ENCODE data around the gene AQP4. TPM values are rescaled to one million over a fixed set of nuclear protein-coding genes. Genes with fewer than 3 reads are reported as not detected.

Gene AQP4
- total and polyA plus RNA-seq, 2 of the 13 experiments (the other 11 are each of a cell fraction or from before 2014, with no cell fraction given): 0.20 to 0.62 TPM

DNA sequence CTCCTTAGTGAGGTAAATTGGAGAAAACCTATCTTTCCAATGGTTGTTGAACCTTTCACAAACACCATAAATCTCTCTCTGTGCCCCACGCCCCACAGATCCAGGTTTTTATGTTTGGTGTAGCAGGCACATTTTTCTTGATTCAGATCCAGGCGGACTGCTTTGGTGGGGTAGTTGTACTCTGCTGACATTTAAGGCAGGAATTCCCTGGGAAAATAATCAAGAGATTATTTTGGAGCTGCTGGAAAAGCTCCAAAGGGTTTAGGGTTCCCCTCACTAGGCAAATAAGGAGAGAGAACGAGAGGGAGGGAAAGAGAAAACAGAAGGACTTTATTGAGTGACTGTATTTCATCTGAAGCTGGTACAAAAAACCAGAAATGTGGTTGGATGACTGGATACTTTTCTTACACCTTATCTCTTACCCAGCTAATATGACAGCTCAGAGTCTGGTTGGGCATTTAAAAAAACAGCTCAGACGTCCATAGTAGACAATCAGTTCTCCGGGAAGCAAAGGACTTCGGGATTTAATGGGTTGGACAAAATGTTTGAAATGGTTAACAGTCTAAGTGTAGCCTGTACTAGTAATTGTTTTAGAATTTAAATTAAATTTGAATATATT is 3.6 kb upstream of the AQP4 start:
- in situ Hi-C loops (cut with HindIII; ENCODE audit: extremely low pct_ligation_motif_present, low pct_unique_long_range_greater_than_20kb): no loop called here
- WGBS (ENCODE audit: low lambda C conversion rate): 2% methylated on average over 6 of the region's 6 CpGs
- DNase-seq (ENCODE audit: low spot score) (no peak), FAIRE-seq (no peak), ATAC-seq (no peak)
- Histone ChIP-seq H3K4me3 (replicated peaks in 1 of 3; ENCODE audit: insufficient read depth in 1 of 3, low read depth in 2 of 3, low read length in 3 of 3) (no peak overlapping the region), H3K4me1 (ENCODE audit: insufficient read depth, low read length) (no peaks in the 10 kb centered on the region), H4K20me1 (ENCODE audit: insufficient read depth, low read length) (no peaks in the 10 kb centered on the region), H3K27ac (ENCODE audit: extremely low read length, insufficient read depth, low read length) (no peak overlapping the region), H3K79me2 (ENCODE audit: insufficient read depth, low read length) (no peaks in the 10 kb centered on the region), H3K36me3 (replicated peaks in 1 of 2; ENCODE audit: control insufficient read depth in 1 of 2, insufficient read depth in 2 of 2, low read length in 2 of 2) (no peaks in the 10 kb centered on the region), H3K4me2 (ENCODE audit: low read depth, low read length) (no peak overlapping the region), H3K27me3 (ENCODE audit: control insufficient read depth in 1 of 2, insufficient read depth in 2 of 2, low read length in 2 of 2) (peaks cover 0 to 31% of the 10 kb centered on the region in 2 experiments; a peak in 2 of 5 replicates), H2AFZ (ENCODE audit: low read length) (no peak overlapping the region), H3K9ac (ENCODE audit: insufficient read depth, low read depth, low read length) (no peak overlapping the region), H3K9me3 (ENCODE audit: low read length) (no peaks in the 10 kb centered on the region)
- no TSS peak for BruUV-seq (replicated peaks)
- POLR2A ChIA-PET: no interaction called here
- intact Hi-C loops (cut with micrococcal nuclease; ENCODE audit: unreplicated experiment): no loop called here
- CTCF ChIA-PET (ENCODE audit: low intra/inter-chr PET ratio, low total read pairs): no interaction called here
- TF ChIP-seq ZNF552 (CRISPR knock-in tag; IDR thresholded peaks at IDR 0.05; ENCODE audit: borderline replicate concordance) (no peak), POLR2AphosphoS2 (IDR thresholded peaks at IDR 0.05; ENCODE audit: low read depth, low read length) (no peak), ZNF317 (CRISPR knock-in tag; IDR thresholded peaks at IDR 0.05) (no peak), ZC3H4 (CRISPR knock-in tag; IDR thresholded peaks at IDR 0.05; ENCODE audit: borderline replicate concordance) (no peak), FOXP4 (CRISPR knock-in tag; IDR thresholded peaks at IDR 0.05) (no peak), HDAC6 (IDR thresholded peaks at IDR 0.05; ENCODE audit: low read depth, low read length) (no peak), ARID2 (CRISPR knock-in tag; IDR thresholded peaks at IDR 0.05; ENCODE audit: borderline replicate concordance) (no peak), CENPT (CRISPR knock-in tag; IDR thresholded peaks at IDR 0.05; ENCODE audit: low read depth) (no peak), WIZ (CRISPR knock-in tag; IDR thresholded peaks at IDR 0.05) (no peak), MED1 (CRISPR knock-in tag; IDR thresholded peaks at IDR 0.05) (no peak), SOX6 (IDR thresholded peaks at IDR 0.05) (no peak), SOX6 (CRISPR knock-in tag; IDR thresholded peaks at IDR 0.05) (no peak), MYNN (CRISPR knock-in tag; IDR thresholded peaks at IDR 0.05; ENCODE audit: low read depth) (no peak), ZNF570 (CRISPR knock-in tag; IDR thresholded peaks at IDR 0.05; ENCODE audit: borderline replicate concordance) (no peak)
- TF ChIP-seq, protein P1, sequence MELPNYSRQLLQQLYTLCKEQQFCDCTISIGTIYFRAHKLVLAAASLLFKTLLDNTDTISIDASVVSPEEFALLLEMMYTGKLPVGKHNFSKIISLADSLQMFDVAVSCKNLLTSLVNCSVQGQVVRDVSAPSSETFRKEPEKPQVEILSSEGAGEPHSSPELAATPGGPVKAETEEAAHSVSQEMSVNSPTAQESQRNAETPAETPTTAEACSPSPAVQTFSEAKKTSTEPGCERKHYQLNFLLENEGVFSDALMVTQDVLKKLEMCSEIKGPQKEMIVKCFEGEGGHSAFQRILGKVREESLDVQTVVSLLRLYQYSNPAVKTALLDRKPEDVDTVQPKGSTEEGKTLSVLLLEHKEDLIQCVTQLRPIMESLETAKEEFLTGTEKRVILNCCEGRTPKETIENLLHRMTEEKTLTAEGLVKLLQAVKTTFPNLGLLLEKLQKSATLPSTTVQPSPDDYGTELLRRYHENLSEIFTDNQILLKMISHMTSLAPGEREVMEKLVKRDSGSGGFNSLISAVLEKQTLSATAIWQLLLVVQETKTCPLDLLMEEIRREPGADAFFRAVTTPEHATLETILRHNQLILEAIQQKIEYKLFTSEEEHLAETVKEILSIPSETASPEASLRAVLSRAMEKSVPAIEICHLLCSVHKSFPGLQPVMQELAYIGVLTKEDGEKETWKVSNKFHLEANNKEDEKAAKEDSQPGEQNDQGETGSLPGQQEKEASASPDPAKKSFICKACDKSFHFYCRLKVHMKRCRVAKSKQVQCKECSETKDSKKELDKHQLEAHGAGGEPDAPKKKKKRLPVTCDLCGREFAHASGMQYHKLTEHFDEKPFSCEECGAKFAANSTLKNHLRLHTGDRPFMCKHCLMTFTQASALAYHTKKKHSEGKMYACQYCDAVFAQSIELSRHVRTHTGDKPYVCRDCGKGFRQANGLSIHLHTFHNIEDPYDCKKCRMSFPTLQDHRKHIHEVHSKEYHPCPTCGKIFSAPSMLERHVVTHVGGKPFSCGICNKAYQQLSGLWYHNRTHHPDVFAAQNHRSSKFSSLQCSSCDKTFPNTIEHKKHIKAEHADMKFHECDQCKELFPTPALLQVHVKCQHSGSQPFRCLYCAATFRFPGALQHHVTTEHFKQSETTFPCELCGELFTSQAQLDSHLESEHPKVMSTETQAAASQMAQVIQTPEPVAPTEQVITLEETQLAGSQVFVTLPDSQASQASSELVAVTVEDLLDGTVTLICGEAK (IDR thresholded peaks at IDR 0.05): no peak
- TF ChIP-seq, protein P1 (CRISPR knock-in tag; IDR thresholded peaks at IDR 0.05): no peak

Data from HepG2 (cell line).